Transverse colon (tissue), 3 donors: ENCODE results near the gene ADD1.

ENCODE experiments used
- CTCF ChIP-seq, 5 experiments: fragments of 200-600 bp in 3 of 5; fragments of 450-650 bp in 2 of 5; sonication (generic) in 3 of 5; IDR thresholded peaks; 1 replicate in 2 of 5; 2 replicates in 3 of 5; pipeline ENCODE4 v1.5.1; 2016 to 2017; ENCODE audit warnings: antibody characterized with exemption in 5 of 5, inconsistent platforms in 3 of 5, mild to moderate bottlenecking in 2 of 5, moderate library complexity in 1 of 5
- POLR2A ChIP-seq: fragments of 450-650 bp; IDR thresholded peaks from one replicate; pipeline ENCODE4 v1.6.1; 2016; ENCODE audit warnings: antibody characterized with exemption, mild to moderate bottlenecking, moderate library complexity

GRCh38 chr4:2907226-2907625 lies 63.6 kb downstream of the ADD1 start:
- TF ChIP-seq CTCF (IDR thresholded peaks at IDR 0.05) (no peak), POLR2A (no peak)
